Loucy (cell line): ENCODE data around the gene NEK4.
A peak's percentile ranks its signal among the peaks of the same experiment; 100 is the strongest.

Experiments
- H2AFZ ChIP-seq: fragments of 200-600 bp; sonication (generic); 2 replicates; pipeline ENCODE4 v1.6.0; 2016; ENCODE audit warnings: antibody characterized with exemption, mild to moderate bottlenecking, low read length, moderate library complexity
- H3F3A ChIP-seq: fragments of 200-600 bp; 2 replicates; pipeline ENCODE4 v1.6.0; 2016; ENCODE audit warnings: antibody characterized with exemption, low read depth, mild to moderate bottlenecking
- H3K27me3 ChIP-seq: fragments of 200-600 bp; sonication (generic); 2 replicates; pipeline ENCODE4 v1.6.1; 2014; ENCODE audit warnings: low read length, mild to moderate bottlenecking; ENCODE audit not compliant: insufficient read depth, poor library complexity, severe bottlenecking
- H3K36me3 ChIP-seq: fragments of 200-600 bp; sonication (generic); 2 replicates; pipeline ENCODE4 v1.6.1; 2016; ENCODE audit warnings: low read length; ENCODE audit not compliant: insufficient read depth
- H3K4me1 ChIP-seq: fragments of 200-600 bp; sonication (generic); 2 replicates; pipeline ENCODE4 v1.5.1; 2014; ENCODE audit warnings: low read length, mild to moderate bottlenecking; ENCODE audit not compliant: insufficient read depth, poor library complexity, severe bottlenecking
- H3K4me2 ChIP-seq: fragments of 200-600 bp; sonication (generic); 2 replicates; pipeline ENCODE4 v1.6.0; 2014; ENCODE audit warnings: antibody characterized with exemption, low read length, low read depth, mild to moderate bottlenecking; ENCODE audit not compliant: poor library complexity, severe bottlenecking
- H3K4me3 ChIP-seq: fragments of 200-600 bp; sonication (generic); 2 replicates; pipeline ENCODE4 v1.5.1; 2014; ENCODE audit warnings: low read length, mild to moderate bottlenecking, mixed read lengths; ENCODE audit not compliant: poor library complexity, severe bottlenecking
- H3K79me2 ChIP-seq: fragments of 200-600 bp; sonication (generic); 2 replicates; pipeline ENCODE4 v1.6.1; 2014; ENCODE audit warnings: low read length; ENCODE audit not compliant: insufficient read depth
- H3K9ac ChIP-seq: fragments of 200-600 bp; sonication (generic); 2 replicates; pipeline ENCODE4 v1.6.0; 2014; ENCODE audit warnings: mild to moderate bottlenecking, low read depth, low read length, moderate library complexity; ENCODE audit not compliant: poor library complexity, severe bottlenecking
- H3K9me2 ChIP-seq: fragments of 200-600 bp; sonication (generic); replicated peaks from 2 replicates; pipeline ENCODE4 v1.6.1; 2016; ENCODE audit warnings: low read depth, low read length, mixed read lengths
- H3K9me3 ChIP-seq: fragments of 200-600 bp; sonication (generic); 2 replicates; pipeline ENCODE4 v1.6.1; 2014; ENCODE audit warnings: mild to moderate bottlenecking, antibody characterized with exemption, low read length, low read depth; ENCODE audit not compliant: insufficient read depth
- H4K20me1 ChIP-seq: fragments of 200-600 bp; sonication (generic); 2 replicates; pipeline ENCODE4 v1.6.0; 2014; ENCODE audit warnings: antibody characterized with exemption, low read length, mild to moderate bottlenecking; ENCODE audit not compliant: insufficient read depth, poor library complexity, severe bottlenecking
- CTCF ChIP-seq: fragments of 200-600 bp; sonication (generic); conservative IDR thresholded peaks from 2 replicates; pipeline ENCODE4 v1.5.1; 2014; ENCODE audit warnings: mild to moderate bottlenecking, antibody characterized with exemption, low read length
- EZH2phosphoT487 ChIP-seq: fragments of 200-600 bp; IDR thresholded peaks from 2 replicates; pipeline ENCODE4 v1.6.1; 2018; ENCODE audit warnings: antibody characterized with exemption, mild to moderate bottlenecking, moderate library complexity, borderline replicate concordance

The NEK4 gene

DNA sequence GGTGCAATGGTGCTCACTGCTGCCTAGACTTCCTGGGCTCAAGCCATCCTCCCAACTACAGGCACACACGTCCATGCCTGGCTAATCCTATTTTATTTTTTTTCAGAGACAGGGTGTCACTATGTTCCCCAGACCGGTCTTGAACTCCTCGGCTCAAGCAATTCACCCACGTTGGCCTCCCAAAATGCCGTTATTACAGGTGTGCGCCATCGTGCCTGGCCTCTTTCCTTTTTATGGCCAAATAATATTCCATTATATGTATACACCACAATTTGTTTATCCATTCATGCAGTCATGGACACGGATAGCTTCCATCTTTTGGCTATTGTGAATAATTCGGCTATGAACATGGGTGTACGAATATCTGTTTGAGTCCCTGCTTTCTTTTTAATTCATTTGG, 962 bp upstream of the NEK4 start:
- no peaks in the 10 kb centered on the region for H3K9me3 ChIP-seq
- no peaks in the 10 kb centered on the region for H4K20me1 ChIP-seq
- no peak overlapping the region for H2AFZ ChIP-seq
- TF ChIP-seq CTCF (no peak), EZH2phosphoT487 (no peak)
- peak overlapping the region; percentile 73 for H3K4me3 ChIP-seq
- peak overlapping the region; percentile 72 for H3K9ac ChIP-seq
- no peaks in the 10 kb centered on the region for H3K36me3 ChIP-seq
- H3K4me2 ChIP-seq = peak overlapping the region; percentile 63
- H3F3A ChIP-seq = no peaks in the 10 kb centered on the region
- H3K4me1 ChIP-seq = peaks cover 14% of the 10 kb centered on the region
- peaks cover 20% of the 10 kb centered on the region; the same call in 1 of the 2 replicates for H3K79me2 ChIP-seq
- H3K9me2 ChIP-seq = no peaks in the 10 kb centered on the region
- H3K27me3 ChIP-seq = no peaks in the 10 kb centered on the region

- H3K9me2 ChIP-seq = no peaks in the 10 kb centered on the region
- peaks cover 20% of the 10 kb centered on the region; the same call in 1 of the 2 replicates for H3K79me2 ChIP-seq
- H2AFZ ChIP-seq = peak overlapping the region; percentile 82
- H3K27me3 ChIP-seq = no peaks in the 10 kb centered on the region
- H3K4me2 ChIP-seq = peak overlapping the region; percentile 63
- H3K36me3 ChIP-seq = no peaks in the 10 kb centered on the region
- H3F3A ChIP-seq = no peaks in the 10 kb centered on the region
- no peaks in the 10 kb centered on the region for H3K9me3 ChIP-seq
- H3K4me3 ChIP-seq = peak overlapping the region; percentile 73
- H3K4me1 ChIP-seq = peaks cover 14% of the 10 kb centered on the region
- H4K20me1 ChIP-seq = no peaks in the 10 kb centered on the region
- TF ChIP-seq EZH2phosphoT487 = no peak
- TF ChIP-seq CTCF = no peak
- H3K9ac ChIP-seq = peak overlapping the region; percentile 72
These were observed 568 bp upstream of the NEK4 start for GRCh38 chr3:52771334-52771681.

DNA sequence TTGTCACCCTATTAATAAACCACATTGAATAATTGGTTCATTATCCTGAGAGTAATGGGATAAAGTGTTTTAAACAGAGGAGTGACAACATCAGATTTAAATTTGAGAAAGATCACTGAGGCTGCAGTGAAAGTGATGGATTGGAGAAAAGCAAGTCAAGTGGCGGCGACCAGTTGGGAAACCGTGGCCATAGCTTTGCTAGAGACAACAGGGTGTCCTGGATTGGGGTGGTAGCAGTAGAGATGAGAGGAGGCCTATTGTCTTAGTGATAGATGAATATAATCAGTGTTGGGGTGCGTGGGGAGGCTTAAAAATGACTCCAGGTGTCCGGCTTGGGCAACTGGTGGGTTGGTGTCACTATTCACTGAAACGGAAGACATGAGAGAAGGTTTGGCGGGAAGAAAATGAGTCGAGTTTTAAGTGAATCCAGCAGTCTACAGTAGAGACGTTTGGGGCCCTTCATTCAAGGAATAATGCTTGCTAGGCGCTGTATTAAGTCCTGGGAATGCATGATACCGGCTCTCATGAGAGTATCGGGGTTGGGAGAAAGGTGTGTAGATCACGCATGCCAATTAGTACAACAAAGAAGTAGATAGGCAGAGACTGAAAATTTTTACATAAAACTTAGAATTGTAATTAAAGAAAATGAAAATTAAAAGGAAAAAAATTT, 819 bp downstream of the NEK4 start:
- H3K4me2 ChIP-seq = peak overlapping the region; percentile 98
- no peaks in the 10 kb centered on the region for H3K9me2 ChIP-seq
- H3K27me3 ChIP-seq = no peaks in the 10 kb centered on the region
- H3K79me2 ChIP-seq = peaks cover 20% of the 10 kb centered on the region; the same call in 1 of the 2 replicates
- H3K4me3 ChIP-seq = peak overlapping the region; percentile 73
- peak overlapping the region; percentile 72 for H3K9ac ChIP-seq
- H3K4me1 ChIP-seq = peaks cover 14% of the 10 kb centered on the region
- H3F3A ChIP-seq = no peaks in the 10 kb centered on the region
- TF ChIP-seq CTCF = no peak
- no peak for TF ChIP-seq EZH2phosphoT487
- no peaks in the 10 kb centered on the region for H3K9me3 ChIP-seq
- H3K36me3 ChIP-seq = peaks cover 11% of the 10 kb centered on the region; the same call in 1 of the 2 replicates
- H2AFZ ChIP-seq = peak overlapping the region; percentile 82
- no peaks in the 10 kb centered on the region for H4K20me1 ChIP-seq
